ENCODE measurements around the gene DAAM1.

GRCh38 chr14:59308086-59308485, 119.6 kb downstream of the DAAM1 start:
- TF ChIP-seq CTCF (IDR thresholded peaks at IDR 0.05; ENCODE audit: poor library complexity, severe bottlenecking) = no peak
- TF ChIP-seq POLR2AphosphoS5 (IDR thresholded peaks at IDR 0.05) = no peak
- no peak for TF ChIP-seq EP300 (conservative IDR thresholded peaks at IDR 0.05; ENCODE audit: poor library complexity, severe bottlenecking)
- TF ChIP-seq EZH2 (IDR thresholded peaks at IDR 0.05; ENCODE audit: borderline replicate concordance, insufficient read depth, low read length, poor library complexity, severe bottlenecking) = no peak
- TF ChIP-seq REST (IDR thresholded peaks at IDR 0.05; ENCODE audit: borderline replicate concordance) = no peak
- no peak for TF ChIP-seq MXI1 (conservative IDR thresholded peaks at IDR 0.05; ENCODE audit: poor library complexity, severe bottlenecking)
- no peak for TF ChIP-seq TAF1 (IDR thresholded peaks at IDR 0.05; ENCODE audit: low read depth)
- TF ChIP-seq RAD21 (conservative IDR thresholded peaks at IDR 0.05) = no peak
- no peak for TF ChIP-seq SMC3 (conservative IDR thresholded peaks at IDR 0.05; ENCODE audit: poor library complexity)

Measured in neural cell (in vitro differentiated cells).